ENCODE data around the gene HSPE1.

The HSPE1 gene

GRCh38 chr2:197460649-197461048 lies 39.5 kb upstream of the HSPE1 start:
- Histone ChIP-seq H3K4me1 (ENCODE audit: low read length) (no peaks in the 10 kb centered on the region), H3K79me2 (ENCODE audit: low read length) (peaks cover 28% of the 10 kb centered on the region), H3K9me3 (ENCODE audit: insufficient read depth, low read length) (no peaks in the 10 kb centered on the region), H3K4me2 (ENCODE audit: low read length) (no peak overlapping the region), H4K20me1 (ENCODE audit: insufficient read depth, low read length) (no peaks in the 10 kb centered on the region), H3K27me3 (ENCODE audit: low read depth, low read length) (no peaks in the 10 kb centered on the region), H3K9ac (ENCODE audit: low read length) (no peak overlapping the region), H3K4me3 (ENCODE audit: low read length) (no peak overlapping the region), H2AFZ (ENCODE audit: low read depth, low read length) (no peak overlapping the region), H3K27ac (ENCODE audit: low read length) (no peak overlapping the region), H3K36me3 (replicated peaks; ENCODE audit: low read depth, low read length) (no peaks in the 10 kb centered on the region)
- TF ChIP-seq EZH2phosphoT487 (IDR thresholded peaks at IDR 0.05; ENCODE audit: low read depth) = no peak
- no peak for TF ChIP-seq CTCF (IDR thresholded peaks at IDR 0.05; ENCODE audit: low read depth, low read length)

- Histone ChIP-seq H3K4me1 (ENCODE audit: low read length) (no peaks in the 10 kb centered on the region), H3K4me3 (ENCODE audit: low read length) (no peak overlapping the region), H4K20me1 (ENCODE audit: insufficient read depth, low read length) (no peaks in the 10 kb centered on the region), H3K9ac (ENCODE audit: low read length) (no peak overlapping the region), H3K79me2 (ENCODE audit: low read length) (peaks cover 24% of the 10 kb centered on the region), H3K27ac (ENCODE audit: low read length) (no peak overlapping the region), H3K9me3 (ENCODE audit: insufficient read depth, low read length) (no peaks in the 10 kb centered on the region), H3K4me2 (ENCODE audit: low read length) (no peak overlapping the region), H2AFZ (ENCODE audit: low read depth, low read length) (no peak overlapping the region), H3K36me3 (replicated peaks; ENCODE audit: low read depth, low read length) (no peaks in the 10 kb centered on the region), H3K27me3 (ENCODE audit: low read depth, low read length) (no peaks in the 10 kb centered on the region)
- TF ChIP-seq EZH2phosphoT487 (IDR thresholded peaks at IDR 0.05; ENCODE audit: low read depth) (no peak), CTCF (IDR thresholded peaks at IDR 0.05; ENCODE audit: low read depth, low read length) (no peak)
Measured at GRCh38 chr2:197461057-197461456, 39.1 kb upstream of the HSPE1 start.

- Histone ChIP-seq H3K9ac (ENCODE audit: low read length) (no peak overlapping the region), H3K79me2 (ENCODE audit: low read length) (peaks cover 3% of the 10 kb centered on the region; the same call in 1 of the 2 replicates), H3K4me2 (ENCODE audit: low read length) (no peak overlapping the region), H3K9me3 (ENCODE audit: insufficient read depth, low read length) (no peaks in the 10 kb centered on the region), H2AFZ (ENCODE audit: low read depth, low read length) (no peak overlapping the region), H3K36me3 (replicated peaks; ENCODE audit: low read depth, low read length) (peaks cover 4% of the 10 kb centered on the region), H3K4me1 (ENCODE audit: low read length) (no peaks in the 10 kb centered on the region), H3K27ac (ENCODE audit: low read length) (no peak overlapping the region), H3K27me3 (ENCODE audit: low read depth, low read length) (no peaks in the 10 kb centered on the region), H3K4me3 (ENCODE audit: low read length) (no peak overlapping the region), H4K20me1 (ENCODE audit: insufficient read depth, low read length) (no peaks in the 10 kb centered on the region)
- TF ChIP-seq EZH2phosphoT487 (IDR thresholded peaks at IDR 0.05; ENCODE audit: low read depth) (no peak), CTCF (IDR thresholded peaks at IDR 0.05; ENCODE audit: low read depth, low read length) (no peak)
Measured at GRCh38 chr2:197464175-197464574, 36.0 kb upstream of the HSPE1 start.

- no peaks in the 10 kb centered on the region for H3K79me2 ChIP-seq (ENCODE audit: low read length)
- H3K4me1 ChIP-seq (ENCODE audit: low read length) = peaks cover 3% of the 10 kb centered on the region; the same call in 1 of the 2 replicates
- H2AFZ ChIP-seq (ENCODE audit: low read depth, low read length) = no peak overlapping the region
- no peaks in the 10 kb centered on the region for H3K9me3 ChIP-seq (ENCODE audit: insufficient read depth, low read length)
- H4K20me1 ChIP-seq (ENCODE audit: insufficient read depth, low read length) = no peaks in the 10 kb centered on the region
- peaks cover 22% of the 10 kb centered on the region for H3K36me3 ChIP-seq (replicated peaks; ENCODE audit: low read depth, low read length)
- H3K9ac ChIP-seq (ENCODE audit: low read length) = no peak overlapping the region
- TF ChIP-seq EZH2phosphoT487 (IDR thresholded peaks at IDR 0.05; ENCODE audit: low read depth) = no peak
- no peak for TF ChIP-seq CTCF (IDR thresholded peaks at IDR 0.05; ENCODE audit: low read depth, low read length)
- H3K27ac ChIP-seq (ENCODE audit: low read length) = no peak overlapping the region
- H3K4me2 ChIP-seq (ENCODE audit: low read length) = no peak overlapping the region
- no peaks in the 10 kb centered on the region for H3K27me3 ChIP-seq (ENCODE audit: low read depth, low read length)
- no peak overlapping the region for H3K4me3 ChIP-seq (ENCODE audit: low read length)
Measured at GRCh38 chr2:197472166-197472565, 28.0 kb upstream of the HSPE1 start.

Data from OCI-LY3 (cell line).